MCF 10A (cell line): ENCODE data around the gene ASB7. TPM values are rescaled to one million over a fixed set of nuclear protein-coding genes. Genes with fewer than 3 reads are reported as not detected.

Experiments
- BruUV-seq: library from RNA; stranded (reverse); fragments of 400-500 nt; replicated peaks from 2 replicates; lab custom pipeline; 2021; lab: Mats Ljungman, UMichigan
- CTCF ChIA-PET: fragments of 300-600 bp; sonication (Branson Sonifier 250); formaldehyde crosslinking; extraction: SDS; loops from one replicate; lab custom pipeline; 2021; ENCODE audit warnings: antibody characterized with exemption, inconsistent platforms; lab: Yijun Ruan, JAX
- POLR2A ChIA-PET: fragments of 300-600, 350-650 bp; sonication (Branson Sonifier 250); formaldehyde crosslinking; extraction: SDS; loops from one replicate; lab custom pipeline; 2020; ENCODE audit warnings: antibody characterized with exemption, inconsistent platforms; lab: Yijun Ruan, JAX
- DNase-seq: peaks from one replicate; pipeline ENCODE4 v3.0.0-alpha.2; 2018; ENCODE audit not compliant: unreplicated experiment
- H3K27ac Mint-ChIP-seq: one replicate; pipeline ENCODE4 v1.8.0; 2022; ENCODE audit warnings: mild to moderate bottlenecking, low read depth, mixed read lengths; ENCODE audit not compliant: unreplicated experiment
- H3K27me3 Mint-ChIP-seq: one replicate; pipeline ENCODE4 v1.8.0; 2022; ENCODE audit warnings: mixed read lengths; ENCODE audit not compliant: insufficient read depth, unreplicated experiment
- H3K36me3 Mint-ChIP-seq: one replicate; pipeline ENCODE4 v1.8.0; 2022; ENCODE audit warnings: mild to moderate bottlenecking, moderate library complexity, mixed read lengths; ENCODE audit not compliant: insufficient read depth, unreplicated experiment
- H3K4me1 Mint-ChIP-seq: one replicate; pipeline ENCODE4 v1.8.0; 2022; ENCODE audit warnings: mixed read lengths; ENCODE audit not compliant: insufficient read depth, unreplicated experiment
- H3K4me3 Mint-ChIP-seq: one replicate; pipeline ENCODE4 v1.8.0; 2022; ENCODE audit warnings: mild to moderate bottlenecking, moderate library complexity, mixed read lengths; ENCODE audit not compliant: unreplicated experiment
- H3K9me3 Mint-ChIP-seq: one replicate; pipeline ENCODE4 v1.8.0; 2022; ENCODE audit warnings: mixed read lengths; ENCODE audit not compliant: unreplicated experiment
- intact Hi-C: fragments of 100-400 bp; cut with micrococcal nuclease; formaldehyde crosslinking; loops from 2 replicates; pipeline ENCODE4 v1.14.1; 2022
- total RNA-seq: library from RNA; stranded (reverse); gene quantifications from 2 replicates; pipeline ENCODE4 v1.2.3, GENCODE V29; 2022
- TF ChIP-seq, protein P1 (sequence below): fragments of 200-600 bp; IDR thresholded peaks from one replicate; pipeline ENCODE4 v1.8.0; 2022; ENCODE audit warnings: antibody characterized with exemption, mild to moderate bottlenecking; ENCODE audit not compliant: unreplicated experiment

ASB7 gene
- total RNA-seq, 1 experiment from 2014 or later = 14.3 TPM

DNA sequence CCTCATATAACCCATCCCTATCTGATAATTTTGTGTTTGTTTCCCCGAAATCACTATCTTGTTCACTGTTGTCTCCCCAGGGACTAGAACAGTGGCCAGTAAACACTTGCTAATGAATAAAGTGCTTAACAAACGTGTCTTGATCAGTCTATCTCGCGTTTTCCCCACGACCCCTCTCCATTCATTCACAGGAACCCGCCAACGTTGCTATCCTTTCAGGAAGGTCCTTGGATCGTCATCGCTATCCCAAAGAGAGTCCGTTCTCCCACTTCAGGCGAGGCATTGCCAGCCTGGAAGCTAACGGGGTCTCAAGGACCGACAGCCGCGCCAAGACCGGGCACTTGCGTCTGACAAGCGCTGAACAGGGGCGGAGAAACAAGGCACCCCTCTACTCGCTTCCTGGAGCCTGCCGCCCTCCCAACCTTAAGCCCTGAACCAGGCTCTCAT, 749 bp upstream of the ASB7 start:
- Mint-ChIP-seq H3K9me3 (no peaks in the 10 kb centered on the region), H3K27ac (no peak overlapping the region), H3K27me3 (no peaks in the 10 kb centered on the region), H3K36me3 (peaks cover 15% of the 10 kb centered on the region), H3K4me3 (no peak overlapping the region), H3K4me1 (peaks cover 29% of the 10 kb centered on the region)
- TF ChIP-seq, protein P1, sequence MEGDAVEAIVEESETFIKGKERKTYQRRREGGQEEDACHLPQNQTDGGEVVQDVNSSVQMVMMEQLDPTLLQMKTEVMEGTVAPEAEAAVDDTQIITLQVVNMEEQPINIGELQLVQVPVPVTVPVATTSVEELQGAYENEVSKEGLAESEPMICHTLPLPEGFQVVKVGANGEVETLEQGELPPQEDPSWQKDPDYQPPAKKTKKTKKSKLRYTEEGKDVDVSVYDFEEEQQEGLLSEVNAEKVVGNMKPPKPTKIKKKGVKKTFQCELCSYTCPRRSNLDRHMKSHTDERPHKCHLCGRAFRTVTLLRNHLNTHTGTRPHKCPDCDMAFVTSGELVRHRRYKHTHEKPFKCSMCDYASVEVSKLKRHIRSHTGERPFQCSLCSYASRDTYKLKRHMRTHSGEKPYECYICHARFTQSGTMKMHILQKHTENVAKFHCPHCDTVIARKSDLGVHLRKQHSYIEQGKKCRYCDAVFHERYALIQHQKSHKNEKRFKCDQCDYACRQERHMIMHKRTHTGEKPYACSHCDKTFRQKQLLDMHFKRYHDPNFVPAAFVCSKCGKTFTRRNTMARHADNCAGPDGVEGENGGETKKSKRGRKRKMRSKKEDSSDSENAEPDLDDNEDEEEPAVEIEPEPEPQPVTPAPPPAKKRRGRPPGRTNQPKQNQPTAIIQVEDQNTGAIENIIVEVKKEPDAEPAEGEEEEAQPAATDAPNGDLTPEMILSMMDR = no peak
- POLR2A ChIA-PET = interaction anchor here (0.7 to 3.8 kb wide), 11 partner anchors 9 to 958 kb away, joined by 3 to 32 read pairs (median 4); partner anchors contain the start of genes LRRK1 and LYSMD4
- CTCF ChIA-PET = interaction anchor here (0.9 kb wide), 1 partner anchor 252 kb away, joined by 3 read pairs; no protein-coding TSS in a partner anchor
- no peak for DNase-seq
- BruUV-seq = no TSS peak
- intact Hi-C loops = loop anchor here (1.0 to 10.0 kb wide), 3 partner anchors 121 to 637 kb away; no protein-coding TSS in a partner anchor

DNA sequence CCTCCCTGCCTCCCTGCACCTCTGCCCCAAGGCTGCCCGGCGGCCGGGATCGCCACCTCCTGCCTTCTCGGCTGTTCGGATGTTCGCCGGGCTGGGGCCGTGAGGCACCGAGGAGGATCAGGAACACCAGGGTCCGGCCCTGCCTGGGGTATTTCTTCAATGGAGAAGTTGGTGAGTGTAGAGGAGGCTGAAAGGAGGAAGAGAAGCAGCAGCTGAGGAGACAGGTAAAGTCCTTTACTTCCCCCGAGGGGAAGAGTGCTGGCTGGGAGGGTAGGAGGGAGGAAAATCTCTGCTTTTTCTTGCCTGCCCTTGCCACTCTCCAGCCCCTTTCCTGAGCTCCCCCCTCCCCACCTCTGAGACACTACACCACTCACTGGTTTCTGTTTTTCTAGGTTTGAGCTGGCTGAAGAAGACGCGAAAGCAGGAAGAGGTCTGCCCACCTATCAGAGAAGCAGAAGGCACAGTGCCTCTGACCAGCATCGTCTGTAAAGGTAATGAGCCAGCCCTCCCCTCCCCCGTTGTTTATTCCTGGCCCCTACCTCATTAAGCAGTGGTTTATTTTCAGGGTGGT, 519 bp downstream of the ASB7 start:
- no peaks in the 10 kb centered on the region for H3K9me3 Mint-ChIP-seq
- DNase-seq = peak; percentile 32
- ChIA-PET POLR2A (interaction anchor here (0.5 to 3.8 kb wide), 15 partner anchors 13 to 896 kb away, joined by 3 to 32 read pairs (median 3); partner anchors contain the start of genes LRRK1 and LYSMD4), CTCF (interaction anchor here (0.6 to 1.1 kb wide), 3 partner anchors 29 to 406 kb away, joined by 3 read pairs; no protein-coding TSS in a partner anchor)
- H3K36me3 Mint-ChIP-seq = peaks cover 26% of the 10 kb centered on the region
- H3K4me1 Mint-ChIP-seq = peaks cover 16% of the 10 kb centered on the region
- intact Hi-C loops = loop anchor here (1.0 to 10.0 kb wide), 3 partner anchors 119 to 638 kb away; no protein-coding TSS in a partner anchor
- BruUV-seq = no TSS peak
- no peaks in the 10 kb centered on the region for H3K27me3 Mint-ChIP-seq
- TF ChIP-seq, protein P1 = no peak
- H3K4me3 Mint-ChIP-seq = no peak overlapping the region
- no peak overlapping the region for H3K27ac Mint-ChIP-seq

DNA sequence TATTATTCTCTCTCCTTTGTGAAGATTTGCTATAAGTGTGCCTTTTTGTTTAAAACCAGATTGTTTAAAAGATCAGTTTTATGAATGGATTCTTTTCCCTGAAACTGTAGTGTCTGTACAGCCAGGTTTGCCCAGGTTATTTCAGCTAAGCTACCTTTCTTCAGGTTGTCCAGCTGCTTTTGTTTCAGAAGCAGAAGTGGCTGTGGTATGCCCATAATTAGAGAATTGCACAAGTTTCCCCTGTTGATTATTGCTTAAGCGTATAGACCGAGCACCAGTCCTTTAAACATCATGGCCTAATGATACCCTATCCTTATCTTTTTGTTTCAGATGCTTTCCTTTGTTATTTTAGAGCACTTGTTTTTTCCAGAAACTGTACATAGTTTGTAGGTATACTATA, 10.2 kb downstream of the ASB7 start:
- DNase-seq = no peak
- H3K9me3 Mint-ChIP-seq = no peaks in the 10 kb centered on the region
- peaks cover 75% of the 10 kb centered on the region for H3K36me3 Mint-ChIP-seq
- intact Hi-C loops = no loop called here
- ChIA-PET CTCF (interaction anchor here (1.2 kb wide), 1 partner anchor 13 kb away, joined by 5 read pairs; no protein-coding TSS in a partner anchor), POLR2A (no interaction called here)
- no TSS peak for BruUV-seq
- TF ChIP-seq, protein P1 = no peak
- no peak overlapping the region for H3K4me3 Mint-ChIP-seq
- no peaks in the 10 kb centered on the region for H3K4me1 Mint-ChIP-seq
- H3K27ac Mint-ChIP-seq = no peak overlapping the region
- H3K27me3 Mint-ChIP-seq = no peaks in the 10 kb centered on the region

DNA sequence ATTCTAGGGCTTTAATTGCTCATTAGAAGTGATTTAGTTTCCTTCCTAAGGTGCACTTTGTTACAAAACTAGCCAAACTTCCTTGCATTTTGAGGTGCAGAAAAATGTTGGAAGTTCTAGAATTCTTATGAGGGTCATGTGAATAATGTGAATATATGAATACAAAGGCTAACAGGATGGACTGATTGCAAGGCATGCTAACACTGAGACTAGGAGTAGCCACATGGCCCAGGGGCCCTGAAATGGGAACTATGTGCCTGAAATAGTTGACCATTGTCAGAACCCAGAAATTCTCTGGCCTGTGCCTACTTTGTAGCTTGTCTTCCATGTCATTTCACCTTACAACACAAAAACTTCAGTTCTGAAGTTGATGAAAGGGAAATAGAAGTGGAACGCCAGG, 10.8 kb downstream of the ASB7 start:
- peaks cover 71% of the 10 kb centered on the region for H3K36me3 Mint-ChIP-seq
- no peaks in the 10 kb centered on the region for H3K4me1 Mint-ChIP-seq
- no TSS peak for BruUV-seq
- H3K9me3 Mint-ChIP-seq = no peaks in the 10 kb centered on the region
- H3K4me3 Mint-ChIP-seq = no peak overlapping the region
- no peak for DNase-seq
- H3K27ac Mint-ChIP-seq = no peak overlapping the region
- TF ChIP-seq, protein P1 = no peak
- no peaks in the 10 kb centered on the region for H3K27me3 Mint-ChIP-seq
- intact Hi-C loops = no loop called here
- CTCF ChIA-PET = no interaction called here
- POLR2A ChIA-PET = no interaction called here
